Stimulated activated CD4-positive, alpha-beta T cell treated with anti-CD3 and anti-CD28 coated beads, Interleukin-12 subunit alpha, Interleukin-12 subunit beta, amount 100 ng/mL, for 4 hours (primary cell): ENCODE data around the gene HES3.

ENCODE experiments used
- DNase-seq: peaks from one replicate; pipeline ENCODE4 v3.0.0-alpha.2; 2020

HES3 gene

GRCh38 chr1:6281511-6282402, 37.8 kb downstream of the HES3 start:
- no peak for DNase-seq

- no peak for DNase-seq
These were observed 38.7 kb downstream of the HES3 start for GRCh38 chr1:6282577-6283270.

GRCh38 chr1:6285336-6285735, 41.4 kb downstream of the HES3 start:
- no peak for DNase-seq

GRCh38 chr1:6286266-6286665, 42.3 kb downstream of the HES3 start:
- DNase-seq: no peak

- DNase-seq: no peak
These were observed 43.0 kb downstream of the HES3 start for GRCh38 chr1:6287029-6287428.

GRCh38 chr1:6287431-6287886, 43.5 kb downstream of the HES3 start:
- DNase-seq: no peak

GRCh38 chr1:6288026-6288425, 44.0 kb downstream of the HES3 start:
- DNase-seq: no peak

- DNase-seq: no peak
These were observed 44.7 kb downstream of the HES3 start for GRCh38 chr1:6288665-6289064.

GRCh38 chr1:6292102-6292501, 48.1 kb downstream of the HES3 start:
- no peak for DNase-seq

- no peak for DNase-seq
These were observed 50.3 kb downstream of the HES3 start for GRCh38 chr1:6294080-6294889.

GRCh38 chr1:6294890-6295556, 51.0 kb downstream of the HES3 start:
- DNase-seq: no peak
